Keratinocyte (primary cell): ENCODE measurements around the gene MARS1. TPM values are rescaled to one million over a fixed set of nuclear protein-coding genes. Genes with fewer than 3 reads are reported as not detected.

ENCODE experiments used
- DNase-seq: peaks from one replicate; pipeline ENCODE4 v3.0.0-alpha.2; 2011; ENCODE audit warnings: low read depth, missing footprints, low spot score
- FAIRE-seq: peaks from 2 replicates; lab custom pipeline; 2011; peaks lifted over from hg19 to GRCh38; lab: Jason Lieb, UNC
- H2AFZ ChIP-seq: 2 replicates; pipeline ENCODE4 v1.6.0; 2012; ENCODE audit warnings: low read length, control low read depth, inconsistent platforms; ENCODE audit not compliant: control insufficient read depth
- H3K27ac ChIP-seq: 2 replicates; pipeline ENCODE4 v1.5.1; 2011; ENCODE audit warnings: low read length; ENCODE audit not compliant: control insufficient read depth, insufficient read depth
- H3K27me3 ChIP-seq: 3 replicates; pipeline ENCODE4 v1.6.0; 2011; ENCODE audit warnings: low read length; ENCODE audit not compliant: control insufficient read depth, insufficient read depth; ENCODE audit errors: extremely low read depth
- H3K36me3 ChIP-seq, 2 experiments: 2 replicates in 1 of 2; 3 replicates in 1 of 2; pipeline ENCODE4 v1.5.1; 2011; ENCODE audit warnings: low read length in 2 of 2, mild to moderate bottlenecking in 1 of 2; ENCODE audit not compliant: control insufficient read depth in 2 of 2, insufficient read depth in 2 of 2; ENCODE audit errors: extremely low read depth in 1 of 2
- H3K4me1 ChIP-seq: 3 replicates; pipeline ENCODE4 v1.5.1; 2011; ENCODE audit warnings: low read length; ENCODE audit not compliant: control insufficient read depth, insufficient read depth; ENCODE audit errors: extremely low read depth
- H3K4me2 ChIP-seq: 3 replicates; pipeline ENCODE4 v1.6.0; 2011; ENCODE audit warnings: low read depth, low read length; ENCODE audit not compliant: control insufficient read depth, insufficient read depth; ENCODE audit errors: extremely low read depth
- H3K4me3 ChIP-seq, 3 experiments: fragments of 200-600 bp in 1 of 3; sonication (generic) in 1 of 3; 2 replicates in 2 of 3; 3 replicates in 1 of 3; pipeline ENCODE4 v1.5.1; 2011 to 2016; ENCODE audit warnings: low read length in 3 of 3, mild to moderate bottlenecking in 3 of 3, control low read depth in 2 of 3, inconsistent platforms in 1 of 3, low read depth in 1 of 3, mixed read lengths in 1 of 3, mixed run types in 1 of 3, moderate library complexity in 1 of 3; ENCODE audit not compliant: control insufficient read depth in 2 of 3, insufficient read depth in 2 of 3; ENCODE audit errors: extremely low read depth in 1 of 3
- H3K79me2 ChIP-seq: 2 replicates; pipeline ENCODE4 v1.6.0; 2012; ENCODE audit warnings: low read length; ENCODE audit not compliant: control insufficient read depth, insufficient read depth
- H3K9ac ChIP-seq: 3 replicates; pipeline ENCODE4 v1.6.0; 2011; ENCODE audit warnings: low read length; ENCODE audit not compliant: control insufficient read depth, insufficient read depth; ENCODE audit errors: extremely low read depth
- H3K9me1 ChIP-seq: 3 replicates; pipeline ENCODE4 v1.6.0; 2011; ENCODE audit warnings: low read length; ENCODE audit not compliant: control insufficient read depth, insufficient read depth; ENCODE audit errors: extremely low read depth
- H3K9me3 ChIP-seq: 2 replicates; pipeline ENCODE4 v1.5.1; 2012; ENCODE audit warnings: low read depth, low read length; ENCODE audit not compliant: control insufficient read depth
- H4K20me1 ChIP-seq: 3 replicates; pipeline ENCODE4 v1.6.0; 2011; ENCODE audit warnings: low read length; ENCODE audit not compliant: control insufficient read depth, insufficient read depth; ENCODE audit errors: extremely low read depth
- CTCF ChIP-seq, 3 experiments: IDR thresholded peaks in 1 of 3; conservative IDR thresholded peaks in 1 of 3; optimal IDR thresholded peaks in 1 of 3; 2 replicates in 2 of 3; 3 replicates in 1 of 3; pipeline versions ENCODE3 to v1.5.1; 2011; ENCODE audit warnings: low read length in 3 of 3, mild to moderate bottlenecking in 3 of 3, moderate library complexity in 2 of 3, control low read depth in 1 of 3, inconsistent platforms in 1 of 3; ENCODE audit not compliant: insufficient read depth in 2 of 3; ENCODE audit errors: extremely low read depth in 1 of 3
- EZH2 ChIP-seq: IDR thresholded peaks from one replicate; pipeline ENCODE4 v1.6.1; 2012; ENCODE audit warnings: inconsistent platforms, mild to moderate bottlenecking, low read length, moderate library complexity
- dilution Hi-C: fragments of 300-500 bp; cut with MboI; formaldehyde crosslinking; loops from one replicate; pipeline ENCODE4 v1.7.0; 2020; ENCODE audit warnings: low sequenced_read_pairs; ENCODE audit not compliant: extremely low pct_ligation_motif_present
- polyA plus RNA-seq, 5 experiments: library from polyadenylated mRNA; depleted of rRNA in 3 of 5; stranded (reverse) in 3 of 5; stranded (forward) in 1 of 5; unstranded in 1 of 5; fragments of >200 nt; gene quantifications; 1 replicate in 1 of 5; 2 replicates in 3 of 5; 3 replicates in 1 of 5; pipeline versions ENCODE4 v1.2.1 to v1.2.3, GENCODE V29; 2011 to 2012; ENCODE audit warnings: missing spikeins in 2 of 5, low read depth in 1 of 5, low replicate concordance in 1 of 5

The MARS1 gene
- polyA plus RNA-seq, 1 donor (not counting 4 experiments of a cell fraction or from before 2014, with no cell fraction given) = 125 TPM

- peak overlapping the region; percentile 99 for H3K27ac ChIP-seq
- no peak for FAIRE-seq
- peaks cover 38% of the 10 kb centered on the region for H3K79me2 ChIP-seq
- no peak overlapping the region for H2AFZ ChIP-seq
- no peak for DNase-seq
- dilution Hi-C loops = no loop called here
- peaks cover 2% of the 10 kb centered on the region for H3K9me1 ChIP-seq
- no peak for TF ChIP-seq EZH2
- no peak for TF ChIP-seq CTCF (optimal IDR thresholded peaks at IDR 0.05 in 1 of 3, IDR thresholded peaks at IDR 0.05 in 1 of 3, conservative IDR thresholded peaks at IDR 0.05 in 1 of 3; ENCODE audit: extremely low read depth in 1 of 3, insufficient read depth in 2 of 3, low read length in 3 of 3)
- no peaks in the 10 kb centered on the region for H3K9me3 ChIP-seq
- H3K4me2 ChIP-seq = peak overlapping the region; percentile 97
- no peaks in the 10 kb centered on the region for H3K27me3 ChIP-seq
- H4K20me1 ChIP-seq = peaks cover 21% of the 10 kb centered on the region
- peak overlapping the region; percentile 100 for H3K9ac ChIP-seq
- H3K4me1 ChIP-seq = peaks cover 33% of the 10 kb centered on the region
- peak overlapping the region; percentile 89 to 99 (median 90) for H3K4me3 ChIP-seq
- peaks cover 33 to 58% of the 10 kb centered on the region in 2 experiments for H3K36me3 ChIP-seq
Measured at GRCh38 chr12:57519796-57520052, 31.9 kb downstream of the MARS1 start.

- H3K4me1 ChIP-seq = peaks cover 36% of the 10 kb centered on the region
- no peak for FAIRE-seq
- dilution Hi-C loops = no loop called here
Measured at GRCh38 chr12:57520053-57520818, 32.4 kb downstream of the MARS1 start, which contains the start of gene DDIT3. Gene DDIT3 (minus strand): TSS chr12:57520514. CDS start chr12:57517406, 3,108 bp downstream.

More at GRCh38 chr12:57520053-57520818, 32.4 kb downstream of the MARS1 start, which contains the start of gene DDIT3:
- H2AFZ ChIP-seq = peak within 1 kb of the TSS; percentile 68
- H3K9me3 ChIP-seq = no peaks in the 10 kb centered on the region
- H3K36me3 ChIP-seq = peaks cover 30 to 53% of the 10 kb centered on the region in 2 experiments
- H3K27me3 ChIP-seq = no peaks in the 10 kb centered on the region
- H3K79me2 ChIP-seq = peaks cover 42% of the 10 kb centered on the region
- peak within 1 kb of the TSS; percentile 99 for H3K27ac ChIP-seq
- peak within 1 kb of the TSS; percentile 97 for H3K4me2 ChIP-seq
- peaks cover 2% of the 10 kb centered on the region for H3K9me1 ChIP-seq
- TF ChIP-seq EZH2 (no peak), CTCF (optimal IDR thresholded peaks at IDR 0.05 in 1 of 3, IDR thresholded peaks at IDR 0.05 in 1 of 3, conservative IDR thresholded peaks at IDR 0.05 in 1 of 3; ENCODE audit: extremely low read depth in 1 of 3, insufficient read depth in 2 of 3, low read length in 3 of 3) (no peak)
- H3K9ac ChIP-seq = peak within 1 kb of the TSS; percentile 100
- peaks cover 17% of the 10 kb centered on the region for H4K20me1 ChIP-seq
- DNase-seq = peak; percentile 92
- H3K4me3 ChIP-seq = peak within 1 kb of the TSS; percentile 89 to 99 (median 90)
